Stimulated activated CD4-positive, alpha-beta T cell treated with anti-CD3 and anti-CD28 coated beads, Interleukin-1b, Interleukin-23, amount 100 ng/mL, for 1 hour (primary cell): ENCODE data around the gene PWWP2A.

ENCODE experiments used
- DNase-seq, 2 donors: peaks; one replicate each; pipeline ENCODE4 v3.0.0-alpha.2; 2020; ENCODE audit warnings: low read depth in 2 of 2

Gene PWWP2A

GRCh38 chr5:160133071-160133917, 14.0 kb upstream of the PWWP2A start:
- no peak for DNase-seq

GRCh38 chr5:160129841-160130240, 10.6 kb upstream of the PWWP2A start:
- DNase-seq = no peak

GRCh38 chr5:160128632-160129031, 9.4 kb upstream of the PWWP2A start:
- no peak for DNase-seq

- no peak for DNase-seq
Measured at GRCh38 chr5:160119905-160120266, 636 bp upstream of the PWWP2A start.

- DNase-seq = peak in 1 of 2 donors; percentile 24
Measured at GRCh38 chr5:160118349-160119141, 705 bp downstream of the PWWP2A start.

- no peak for DNase-seq
Measured at GRCh38 chr5:160116991-160117390, 2.3 kb downstream of the PWWP2A start.

GRCh38 chr5:160108124-160108523, 11.1 kb downstream of the PWWP2A start:
- DNase-seq = no peak

GRCh38 chr5:160105686-160106360, 13.4 kb downstream of the PWWP2A start:
- no peak for DNase-seq

- DNase-seq = no peak
Measured at GRCh38 chr5:160097991-160098390, 21.3 kb downstream of the PWWP2A start.

- no peak for DNase-seq
Measured at GRCh38 chr5:160096178-160096577, 23.1 kb downstream of the PWWP2A start.

- DNase-seq = no peak
Measured at GRCh38 chr5:160092960-160093707, 26.1 kb downstream of the PWWP2A start.

- DNase-seq = no peak
Measured at GRCh38 chr5:160092514-160092913, 26.7 kb downstream of the PWWP2A start.

- no peak for DNase-seq
Measured at GRCh38 chr5:160090059-160090458, 29.2 kb downstream of the PWWP2A start.

GRCh38 chr5:160089531-160089930, 29.7 kb downstream of the PWWP2A start:
- DNase-seq = no peak

- no peak for DNase-seq
Measured at GRCh38 chr5:160088805-160089204, 30.4 kb downstream of the PWWP2A start.

- DNase-seq = no peak
Measured at GRCh38 chr5:160087199-160087598, 32.1 kb downstream of the PWWP2A start.

- DNase-seq = no peak
Measured at GRCh38 chr5:160084144-160084543, 35.1 kb downstream of the PWWP2A start.

- no peak for DNase-seq
Measured at GRCh38 chr5:160083501-160083900, 35.7 kb downstream of the PWWP2A start.

GRCh38 chr5:160082614-160083500, 36.4 kb downstream of the PWWP2A start:
- no peak for DNase-seq

GRCh38 chr5:160081495-160081894, 37.8 kb downstream of the PWWP2A start:
- no peak for DNase-seq

GRCh38 chr5:160079753-160080152, 39.5 kb downstream of the PWWP2A start:
- no peak for DNase-seq
